GM12878 (cell line): ENCODE measurements around the gene DCTN5. TPM values are rescaled to one million over a fixed set of nuclear protein-coding genes. Genes with fewer than 3 reads are reported as not detected.

ENCODE experiments used
- ATAC-seq: fragments of 200-7000 bp; cut with Tn5 transposase; 3 replicates; pipeline ENCODE4 v1.9.1; 2020; ENCODE audit warnings: mild to moderate bottlenecking, moderate library complexity
- BruUV-seq: library from RNA; stranded (reverse); fragments of 400-500 nt; replicated peaks from 2 replicates; lab custom pipeline; 2021; lab: Mats Ljungman, UMichigan
- CTCF ChIA-PET: fragments of 300-600 bp; sonication (Branson Sonifier 250); formaldehyde crosslinking; extraction: SDS; loops from one replicate; lab custom pipeline; 2021; ENCODE audit warnings: inconsistent platforms; lab: Yijun Ruan, JAX
- POLR2A ChIA-PET: fragments of 350-600 bp; formaldehyde crosslinking; extraction: SDS; loops from one replicate; lab custom pipeline; 2021; ENCODE audit warnings: inconsistent platforms; lab: Charles Lee
- RAD21 ChIA-PET: fragments of 300-600 bp; sonication (Branson Sonifier 250); formaldehyde crosslinking; loops from one replicate; lab custom pipeline; 2023; ENCODE audit warnings: antibody characterized with exemption; ENCODE audit not compliant: unreplicated experiment; lab: Charles Lee
- SMC1A ChIA-PET: fragments of 300-600 bp; sonication (Branson Sonifier 250); formaldehyde crosslinking; loops from one replicate; lab custom pipeline; 2023; ENCODE audit not compliant: unreplicated experiment, uncharacterized antibody; lab: Charles Lee
- DNase-seq: peaks from one replicate; pipeline ENCODE4 v3.0.0-alpha.2; 2011; ENCODE audit warnings: low read depth, low spot score
- FAIRE-seq: peaks from 3 replicates; lab custom pipeline; 2011; peaks lifted over from hg19 to GRCh38; lab: Jason Lieb, UNC
- H2AFZ ChIP-seq: 2 replicates; pipeline ENCODE4 v1.6.0; 2011; ENCODE audit warnings: low read depth, low read length, control low read depth; ENCODE audit not compliant: control insufficient read depth
- H3K27ac ChIP-seq: 2 replicates; pipeline ENCODE4 v1.5.1; 2011; ENCODE audit warnings: control low read depth; ENCODE audit not compliant: control insufficient read depth, insufficient read depth
- H3K27me3 ChIP-seq, 2 experiments: replicated peaks in 1 of 2; 2 replicates each; pipeline versions ENCODE4 v1.6.0 to v1.6.1; 2011; ENCODE audit warnings: low read length in 1 of 2; ENCODE audit not compliant: control insufficient read depth in 2 of 2, insufficient read depth in 2 of 2
- H3K36me3 ChIP-seq, 2 experiments: 2 replicates each; pipeline ENCODE4 v1.5.1; 2011; ENCODE audit warnings: low read length in 1 of 2; ENCODE audit not compliant: control insufficient read depth in 2 of 2, insufficient read depth in 2 of 2
- H3K4me1 ChIP-seq: 2 replicates; pipeline ENCODE4 v1.6.1; 2011; ENCODE audit warnings: mild to moderate bottlenecking, low read length, moderate library complexity, mixed read lengths; ENCODE audit not compliant: control insufficient read depth, insufficient read depth
- H3K4me2 ChIP-seq: 2 replicates; pipeline ENCODE4 v1.6.0; 2011; ENCODE audit warnings: control low read depth; ENCODE audit not compliant: control insufficient read depth, insufficient read depth
- H3K4me3 ChIP-seq: fragments of 200-600 bp; sonication (generic); 2 replicates; pipeline ENCODE4 v1.5.1; 2016
- H3K79me2 ChIP-seq: 2 replicates; pipeline ENCODE4 v1.6.0; 2011; ENCODE audit warnings: low read length; ENCODE audit not compliant: control insufficient read depth, insufficient read depth
- H3K9ac ChIP-seq: 2 replicates; pipeline ENCODE4 v1.8.0; 2011; ENCODE audit warnings: low read length, control low read depth, mixed read lengths; ENCODE audit not compliant: control insufficient read depth, insufficient read depth
- H3K9me3 ChIP-seq: replicated peaks from 3 replicates; pipeline ENCODE4 v1.5.1; 2011; ENCODE audit warnings: mild to moderate bottlenecking, low read length; ENCODE audit not compliant: control insufficient read depth, insufficient read depth
- H4K20me1 ChIP-seq: 2 replicates; pipeline ENCODE4 v1.6.0; 2011; ENCODE audit not compliant: control insufficient read depth, insufficient read depth
- ATF2 ChIP-seq: IDR thresholded peaks from 2 replicates; pipeline ENCODE4 v1.6.1; 2012; ENCODE audit warnings: low read length, inconsistent platforms
- CBFB ChIP-seq: IDR thresholded peaks from 2 replicates; pipeline ENCODE4 v1.6.1; 2016; ENCODE audit warnings: antibody characterized with exemption, low read depth
- E2F4 ChIP-seq: IDR thresholded peaks from 2 replicates; pipeline ENCODE4 v1.6.1; 2012; ENCODE audit warnings: low read depth, low read length, improper control_type of control experiment
- ELK1 ChIP-seq: IDR thresholded peaks from 2 replicates; pipeline ENCODE4 v1.6.1; 2012; ENCODE audit warnings: low read depth, low read length, improper control_type of control experiment
- FOXM1 ChIP-seq: IDR thresholded peaks from 2 replicates; pipeline ENCODE4 v1.6.1; 2012; ENCODE audit warnings: low read depth, mild to moderate bottlenecking, inconsistent platforms, low read length, moderate library complexity
- MEF2A ChIP-seq: IDR thresholded peaks from 2 replicates; pipeline ENCODE4 v1.6.1; 2011; ENCODE audit warnings: low read depth, mild to moderate bottlenecking, low read length, moderate library complexity; ENCODE audit not compliant: insufficient read depth
- MTA3 ChIP-seq: IDR thresholded peaks from 2 replicates; pipeline ENCODE4 v1.6.1; 2012; ENCODE audit warnings: low read length, inconsistent platforms, borderline replicate concordance
- NFIC ChIP-seq: IDR thresholded peaks from 2 replicates; pipeline ENCODE4 v1.6.1; 2012; ENCODE audit warnings: low read depth, mild to moderate bottlenecking, inconsistent platforms, low read length, moderate library complexity
- SREBF1 ChIP-seq: IDR thresholded peaks from 2 replicates; pipeline ENCODE4 v1.6.1; 2012; ENCODE audit warnings: mild to moderate bottlenecking, low read length
- SRF ChIP-seq, 2 experiments: IDR thresholded peaks; 2 replicates each; pipeline ENCODE4 v1.6.1; 2011; ENCODE audit warnings: low read depth in 2 of 2, low read length in 2 of 2, mild to moderate bottlenecking in 1 of 2, moderate library complexity in 1 of 2
- STAT1 ChIP-seq: fragments of 450-650 bp; conservative IDR thresholded peaks from 2 replicates; pipeline ENCODE4 v1.6.1; 2014; ENCODE audit warnings: antibody characterized with exemption, mild to moderate bottlenecking
- SUPT20H ChIP-seq: IDR thresholded peaks from 2 replicates; pipeline ENCODE4 v1.6.1; 2011; ENCODE audit warnings: low read depth, mild to moderate bottlenecking, low read length, moderate library complexity, borderline replicate concordance; ENCODE audit not compliant: control insufficient read depth
- USF1 ChIP-seq: IDR thresholded peaks from 2 replicates; pipeline ENCODE4 v1.6.1; 2011; ENCODE audit warnings: borderline replicate concordance, low read depth, mild to moderate bottlenecking, moderate library complexity, mixed read lengths, low read length; ENCODE audit not compliant: insufficient read depth; ENCODE audit errors: extremely low read length
- ZBTB11 ChIP-seq: fragments of 450-650 bp; formaldehyde crosslinking; IDR thresholded peaks from 2 replicates; pipeline ENCODE4 v1.5.0; 2022; ENCODE audit warnings: mild to moderate bottlenecking, missing genetic modification characterization
- ZNF622 ChIP-seq: fragments of 450-650 bp; IDR thresholded peaks from 2 replicates; pipeline ENCODE4 v1.6.1; 2017; ENCODE audit warnings: mild to moderate bottlenecking, inconsistent platforms
- WGBS: methylation state at CpG from one replicate; pipeline ENCODE4 v1.1.6; 2016; ENCODE audit warnings: low lambda C conversion rate; ENCODE audit not compliant: insufficient replicate concordance, insufficient coverage; ENCODE audit errors: missing lambda C conversion rate; 5-methylcytosine and 5-hydroxymethylcytosine counted together
- in situ Hi-C: fragments of 300-500 bp; cut with MboI; formaldehyde crosslinking; loops from 9 replicates; pipeline ENCODE4 v1.14.3; 2018; ENCODE audit warnings: mixed read lengths
- intact Hi-C: fragments of 100-400 bp; cut with micrococcal nuclease; formaldehyde crosslinking; loops from one replicate; pipeline ENCODE4 v1.14.2; 2022; ENCODE audit not compliant: unreplicated experiment
- polyA plus RNA-seq, 11 experiments: library from polyadenylated mRNA; depleted of rRNA in 4 of 11; unstranded in 6 of 11; stranded (reverse) in 5 of 11; fragments of >200 nt; fragmentation: Nextera tagmentation in 4 of 11; fragmentation: Illumina TruSeq in 1 of 11; extraction: Ambion mirVana in 4 of 11; extraction: Trizol in 1 of 11; gene quantifications; 1 replicate in 1 of 11; 2 replicates in 10 of 11; pipeline versions ENCODE4 v1.2.1 to v1.2.3, GENCODE V29; 2011 to 2016; ENCODE audit warnings: inconsistent platforms in 2 of 11, missing spikeins in 2 of 11, low read depth in 1 of 11
- total RNA-seq, 4 experiments: library from RNA; depleted of rRNA in 3 of 4; stranded (reverse); fragments of >200 nt in 3 of 4; fragmentation: Illumina TruSeq in 1 of 4; extraction: Trizol in 1 of 4; gene quantifications; 2 replicates each; pipeline versions ENCODE4 v1.2.1 to v1.2.3, GENCODE V29; 2013 to 2021

Gene DCTN5
- total and polyA plus RNA-seq, 10 of the 15 experiments (the other 5 are each of a cell fraction or from before 2014, with no cell fraction given): 49.1 to 153 (median 81.4) TPM

- TF ChIP-seq USF1 (no peak), SRF (IDR thresholded peaks at IDR 0.05; ENCODE audit: low read depth in 2 of 2, low read length in 2 of 2) (no peak), ATF2 (peak; percentile 63; the same call in 1 of the 2 replicates), MEF2A (peak; percentile 88), ZNF622 (no peak), MTA3 (0 out of 2 replicates have a peak, but pooled peaks have one; percentile 26), E2F4 (no peak), FOXM1 (peak; percentile 43; the same call in 1 of the 2 replicates)
These were observed 10.7 kb downstream of the DCTN5 start (continued) for GRCh38 chr16:23651943-23652468.

GRCh38 chr16:23663918-23664317, 22.7 kb downstream of the DCTN5 start:
- H2AFZ ChIP-seq: no peak overlapping the region
- H3K36me3 ChIP-seq: peaks cover 16 to 43% of the 10 kb centered on the region in 2 experiments
- H3K79me2 ChIP-seq: no peaks in the 10 kb centered on the region
- ChIA-PET POLR2A (interaction anchor here (1.2 kb wide), 1 partner anchor 105 kb away, joined by 3 read pairs; no protein-coding TSS in a partner anchor), CTCF (interaction anchor here (1.1 to 1.9 kb wide), 4 partner anchors 14 to 407 kb away, joined by 3 to 10 read pairs (median 5); partner anchors contain the start of gene PLK1), SMC1A (no interaction called here), RAD21 (no interaction called here)
- H3K4me3 ChIP-seq: no peak overlapping the region
- DNase-seq (no peak), FAIRE-seq (no peak), ATAC-seq (no peak)
- no peaks in the 10 kb centered on the region for H3K4me1 ChIP-seq
- no peak overlapping the region for H3K9ac ChIP-seq
- no peak overlapping the region for H3K4me2 ChIP-seq
- intact Hi-C loops (no loop called here), in situ Hi-C loops (no loop called here)
- no TSS peak for BruUV-seq
- no peaks in the 10 kb centered on the region for H4K20me1 ChIP-seq
- H3K27ac ChIP-seq: peak overlapping the region; percentile 8; the same call in 1 of the 2 replicates
- no peaks in the 10 kb centered on the region for H3K27me3 ChIP-seq
- H3K9me3 ChIP-seq: no peaks in the 10 kb centered on the region
- WGBS: 2% methylated on average over 2 of the region's 2 CpGs
- TF ChIP-seq SREBF1 (no peak), SUPT20H (no peak), ZBTB11 (CRISPR knock-in tag) (no peak), CBFB (no peak), STAT1 (no peak), ELK1 (no peak), NFIC (0 out of 2 replicates have a peak, but pooled peaks have one; percentile 25)
